Non-pigmented ciliary epithelial cell (primary cell): Measurements from ENCODE around the gene COCH.
"Not testable (repeated sequence)": the region's sequence is repeated elsewhere in the genome, so short reads cannot be mapped to it uniquely, and the experiment has no call there.

Experiments used
- DNase-seq: peaks from one replicate; pipeline ENCODE4 v3.0.0-alpha.2; 2010; ENCODE audit warnings: low read depth

Gene COCH

DNA sequence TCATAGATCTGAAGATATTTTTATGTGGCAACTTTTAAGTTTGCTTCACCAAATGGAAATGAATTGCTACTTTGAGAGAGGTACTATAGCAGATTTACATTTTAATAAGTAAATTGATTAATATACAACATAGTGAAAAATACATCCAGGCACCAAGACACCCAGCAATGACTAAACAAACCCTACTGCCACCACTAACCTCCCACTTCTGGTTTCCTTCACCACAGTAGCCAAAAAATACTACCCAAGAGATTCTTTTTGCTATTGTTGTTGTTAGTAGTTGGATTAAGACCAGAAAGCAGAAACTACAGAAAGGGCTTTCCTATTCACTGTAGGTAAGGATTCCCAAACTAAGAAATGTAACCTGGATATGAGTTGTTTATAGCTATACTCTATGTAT is 54.1 kb downstream of the COCH start:
- DNase-seq: no peak

DNA sequence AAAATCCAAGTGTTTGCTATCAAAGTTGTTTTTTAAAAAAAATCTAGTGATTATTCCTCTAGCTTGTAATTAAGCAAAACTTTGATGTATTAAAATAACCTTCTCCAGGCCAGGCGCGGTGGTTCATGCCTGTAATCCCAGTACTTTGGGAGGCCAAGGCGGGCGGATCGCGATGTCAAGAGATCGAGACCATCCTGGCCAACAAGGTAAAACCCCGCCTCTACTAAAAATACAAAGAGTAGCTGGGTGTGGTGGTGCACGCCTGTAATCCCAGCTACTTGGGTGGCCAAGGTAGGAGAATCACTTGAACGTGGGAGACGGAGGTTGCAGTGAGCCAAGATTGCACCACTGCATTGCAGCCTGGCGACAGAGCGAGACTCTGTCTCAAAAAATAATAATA is 59.6 kb downstream of the COCH start:
- DNase-seq: not testable (repeated sequence)

GRCh38 chr14:30935445-30935844 is 61.1 kb downstream of the COCH start:
- DNase-seq: no peak

GRCh38 chr14:30938617-30939016 is 64.3 kb downstream of the COCH start:
- DNase-seq: no peak
